HepG2 (cell line): Measurements from ENCODE around the gene MYO3B. TPM values are rescaled to one million over a fixed set of nuclear protein-coding genes. Genes with fewer than 3 reads are reported as not detected.
A peak's percentile ranks its signal among the peaks of the same experiment; 100 is the strongest.

Experiments used
- HNF4G ChIP-seq, 2 experiments: sonication (generic) in 1 of 2; formaldehyde crosslinking in 1 of 2; IDR thresholded peaks; 2 replicates each; pipeline versions ENCODE4 v1.4.0 to v1.6.1; 2011 to 2020; ENCODE audit warnings: borderline replicate concordance in 2 of 2, low read depth in 2 of 2, mild to moderate bottlenecking in 2 of 2, low read length in 1 of 2, missing genetic modification reagents in 1 of 2, moderate library complexity in 1 of 2
- PAX8 ChIP-seq: sonication (generic); formaldehyde crosslinking; IDR thresholded peaks from 2 replicates; pipeline ENCODE4 v1.8.0; 2022; ENCODE audit warnings: mild to moderate bottlenecking, missing genetic modification reagents, borderline replicate concordance
- ZNF543 ChIP-seq: sonication (generic); formaldehyde crosslinking; IDR thresholded peaks from 2 replicates; pipeline ENCODE4 v1.4.0; 2020; ENCODE audit warnings: mild to moderate bottlenecking, missing genetic modification reagents
- ZNF850 ChIP-seq: sonication (generic); formaldehyde crosslinking; conservative IDR thresholded peaks from 2 replicates; pipeline ENCODE4 v1.9.0; 2021; ENCODE audit warnings: mild to moderate bottlenecking, missing genetic modification reagents
- polyA plus RNA-seq, 8 experiments: library from polyadenylated mRNA; depleted of rRNA in 3 of 8; stranded (reverse) in 7 of 8; unstranded in 1 of 8; fragments of >200 nt; fragmentation: Illumina TruSeq in 4 of 8; extraction: Trizol in 4 of 8; gene quantifications; 2 replicates each; pipeline versions ENCODE4 v1.2.1 to v1.2.3, GENCODE V29; 2011 to 2016; ENCODE audit warnings: low read depth in 4 of 8, missing spikeins in 1 of 8, mixed read lengths in 1 of 8; ENCODE audit not compliant: insufficient read depth in 1 of 8
- total RNA-seq, 5 experiments: library from RNA; depleted of rRNA; stranded (reverse); fragments of >200 nt; fragmentation: Illumina TruSeq; extraction: Trizol; gene quantifications; 2 replicates each; pipeline ENCODE4 v1.2.3, GENCODE V29; 2016; ENCODE audit warnings: low read depth in 1 of 5
- TF ChIP-seq, protein P1 (sequence below): sonication (generic); formaldehyde crosslinking; IDR thresholded peaks from 2 replicates; pipeline ENCODE4 v1.5.1; 2020; ENCODE audit warnings: missing genetic modification reagents, mild to moderate bottlenecking, borderline replicate concordance
- TF ChIP-seq, protein P2 (sequence below): sonication (generic); formaldehyde crosslinking; IDR thresholded peaks from 2 replicates; pipeline ENCODE4 v1.5.1; 2020; ENCODE audit warnings: mild to moderate bottlenecking, missing genetic modification reagents, moderate library complexity
- TF ChIP-seq, protein P3 (sequence below): IDR thresholded peaks from 2 replicates; pipeline ENCODE4 v1.6.1; 2016; ENCODE audit warnings: low read depth, borderline replicate concordance
- TF ChIP-seq, protein P4 (sequence below): sonication (generic); formaldehyde crosslinking; IDR thresholded peaks from 2 replicates; pipeline ENCODE4 v1.4.0; 2020; ENCODE audit warnings: missing genetic modification reagents, low read depth, mild to moderate bottlenecking, borderline replicate concordance

MYO3B gene
- total and polyA plus RNA-seq, 2 of the 13 experiments (the other 11 are each of a cell fraction or from before 2014, with no cell fraction given), result 0.01 TPM; not detected in 1

DNA sequence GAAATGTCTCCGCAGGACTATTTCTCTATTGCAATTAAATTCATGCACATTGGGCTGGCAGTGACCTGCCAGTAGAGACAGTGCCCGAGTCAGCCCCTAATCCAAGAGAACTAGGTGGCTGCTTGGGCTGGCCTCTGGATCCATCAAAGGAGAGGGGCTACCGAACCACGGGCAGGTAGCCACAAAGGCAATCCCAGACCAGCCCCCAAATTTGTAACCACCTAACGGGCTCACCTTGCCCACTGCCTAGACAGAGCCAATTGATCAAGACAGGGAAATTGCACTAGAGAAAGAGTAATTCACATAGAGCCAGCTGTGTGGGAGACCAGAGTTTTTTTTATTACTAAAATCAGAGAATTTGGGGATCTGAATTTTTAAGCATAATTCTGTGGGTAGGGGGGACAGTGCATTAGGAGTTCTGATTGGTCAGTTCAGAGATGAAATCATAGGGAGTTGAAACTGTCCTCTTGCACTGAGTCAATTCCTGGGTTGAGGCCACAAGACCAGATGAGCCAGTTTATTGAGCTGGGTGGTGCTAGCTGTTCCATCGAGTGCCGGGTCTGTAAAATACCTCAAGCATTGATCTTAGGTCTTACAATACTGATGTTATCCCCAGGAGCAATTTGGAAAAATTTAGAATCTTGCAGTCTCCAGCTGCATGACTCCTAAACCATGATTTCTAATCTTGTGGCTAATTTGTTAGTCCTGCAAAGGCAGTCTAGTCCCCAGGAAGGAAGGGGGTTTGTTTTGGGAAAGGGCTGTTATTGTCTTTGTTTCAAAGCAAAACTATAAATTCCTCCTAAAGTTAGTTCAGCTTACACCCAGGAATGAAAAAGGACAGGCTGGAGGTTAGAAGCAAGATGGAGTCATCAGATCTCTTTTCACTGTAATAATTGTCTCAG, 276.8 kb downstream of the MYO3B start (continued):
- TF ChIP-seq, protein P1, sequence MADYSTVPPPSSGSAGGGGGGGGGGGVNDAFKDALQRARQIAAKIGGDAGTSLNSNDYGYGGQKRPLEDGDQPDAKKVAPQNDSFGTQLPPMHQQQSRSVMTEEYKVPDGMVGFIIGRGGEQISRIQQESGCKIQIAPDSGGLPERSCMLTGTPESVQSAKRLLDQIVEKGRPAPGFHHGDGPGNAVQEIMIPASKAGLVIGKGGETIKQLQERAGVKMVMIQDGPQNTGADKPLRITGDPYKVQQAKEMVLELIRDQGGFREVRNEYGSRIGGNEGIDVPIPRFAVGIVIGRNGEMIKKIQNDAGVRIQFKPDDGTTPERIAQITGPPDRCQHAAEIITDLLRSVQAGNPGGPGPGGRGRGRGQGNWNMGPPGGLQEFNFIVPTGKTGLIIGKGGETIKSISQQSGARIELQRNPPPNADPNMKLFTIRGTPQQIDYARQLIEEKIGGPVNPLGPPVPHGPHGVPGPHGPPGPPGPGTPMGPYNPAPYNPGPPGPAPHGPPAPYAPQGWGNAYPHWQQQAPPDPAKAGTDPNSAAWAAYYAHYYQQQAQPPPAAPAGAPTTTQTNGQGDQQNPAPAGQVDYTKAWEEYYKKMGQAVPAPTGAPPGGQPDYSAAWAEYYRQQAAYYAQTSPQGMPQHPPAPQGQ, result peak; percentile 90; the same call in 1 of the 2 replicates
- TF ChIP-seq, protein P2, sequence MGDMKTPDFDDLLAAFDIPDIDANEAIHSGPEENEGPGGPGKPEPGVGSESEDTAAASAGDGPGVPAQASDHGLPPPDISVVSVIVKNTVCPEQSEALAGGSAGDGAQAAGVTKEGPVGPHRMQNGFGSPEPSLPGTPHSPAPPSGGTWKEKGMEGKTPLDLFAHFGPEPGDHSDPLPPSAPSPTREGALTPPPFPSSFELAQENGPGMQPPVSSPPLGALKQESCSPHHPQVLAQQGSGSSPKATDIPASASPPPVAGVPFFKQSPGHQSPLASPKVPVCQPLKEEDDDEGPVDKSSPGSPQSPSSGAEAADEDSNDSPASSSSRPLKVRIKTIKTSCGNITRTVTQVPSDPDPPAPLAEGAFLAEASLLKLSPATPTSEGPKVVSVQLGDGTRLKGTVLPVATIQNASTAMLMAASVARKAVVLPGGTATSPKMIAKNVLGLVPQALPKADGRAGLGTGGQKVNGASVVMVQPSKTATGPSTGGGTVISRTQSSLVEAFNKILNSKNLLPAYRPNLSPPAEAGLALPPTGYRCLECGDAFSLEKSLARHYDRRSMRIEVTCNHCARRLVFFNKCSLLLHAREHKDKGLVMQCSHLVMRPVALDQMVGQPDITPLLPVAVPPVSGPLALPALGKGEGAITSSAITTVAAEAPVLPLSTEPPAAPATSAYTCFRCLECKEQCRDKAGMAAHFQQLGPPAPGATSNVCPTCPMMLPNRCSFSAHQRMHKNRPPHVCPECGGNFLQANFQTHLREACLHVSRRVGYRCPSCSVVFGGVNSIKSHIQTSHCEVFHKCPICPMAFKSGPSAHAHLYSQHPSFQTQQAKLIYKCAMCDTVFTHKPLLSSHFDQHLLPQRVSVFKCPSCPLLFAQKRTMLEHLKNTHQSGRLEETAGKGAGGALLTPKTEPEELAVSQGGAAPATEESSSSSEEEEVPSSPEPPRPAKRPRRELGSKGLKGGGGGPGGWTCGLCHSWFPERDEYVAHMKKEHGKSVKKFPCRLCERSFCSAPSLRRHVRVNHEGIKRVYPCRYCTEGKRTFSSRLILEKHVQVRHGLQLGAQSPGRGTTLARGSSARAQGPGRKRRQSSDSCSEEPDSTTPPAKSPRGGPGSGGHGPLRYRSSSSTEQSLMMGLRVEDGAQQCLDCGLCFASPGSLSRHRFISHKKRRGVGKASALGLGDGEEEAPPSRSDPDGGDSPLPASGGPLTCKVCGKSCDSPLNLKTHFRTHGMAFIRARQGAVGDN, result peak; percentile 42; the same call in 1 of the 2 replicates
- TF ChIP-seq, protein P3, sequence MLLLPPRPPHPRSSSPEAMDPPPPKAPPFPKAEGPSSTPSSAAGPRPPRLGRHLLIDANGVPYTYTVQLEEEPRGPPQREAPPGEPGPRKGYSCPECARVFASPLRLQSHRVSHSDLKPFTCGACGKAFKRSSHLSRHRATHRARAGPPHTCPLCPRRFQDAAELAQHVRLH (CRISPR knock-in tag), result 0 out of 2 replicates have a peak, but pooled peaks have one; percentile 13
- TF ChIP-seq, protein P4, sequence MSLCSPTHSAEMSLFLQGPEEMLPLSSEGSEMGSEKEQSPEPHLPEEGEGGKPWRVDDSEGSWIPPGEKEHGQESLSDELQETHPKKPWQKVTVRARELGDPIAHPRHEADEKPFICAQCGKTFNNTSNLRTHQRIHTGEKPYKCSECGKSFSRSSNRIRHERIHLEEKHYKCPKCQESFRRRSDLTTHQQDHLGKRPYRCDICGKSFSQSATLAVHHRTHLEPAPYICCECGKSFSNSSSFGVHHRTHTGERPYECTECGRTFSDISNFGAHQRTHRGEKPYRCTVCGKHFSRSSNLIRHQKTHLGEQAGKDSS, result peak; percentile 61; the same call in 1 of the 2 replicates
- TF ChIP-seq PAX8 (CRISPR knock-in tag) (0 out of 2 replicates have a peak, but pooled peaks have one; percentile 43), ZNF850 (no peak), HNF4G (IDR thresholded peaks at IDR 0.05; ENCODE audit: borderline replicate concordance, low read depth, low read length) (no peak), HNF4G (CRISPR knock-in tag; IDR thresholded peaks at IDR 0.05; ENCODE audit: borderline replicate concordance, low read depth) (0 out of 2 replicates have a peak, but pooled peaks have one; percentile 25), ZNF543 (0 out of 2 replicates have a peak, but pooled peaks have one; percentile 53)
- TF ChIP-seq, all 625 proteins: peak for 41
